ENCODE data around the gene KRTAP20-4.

The KRTAP20-4 gene

DNA sequence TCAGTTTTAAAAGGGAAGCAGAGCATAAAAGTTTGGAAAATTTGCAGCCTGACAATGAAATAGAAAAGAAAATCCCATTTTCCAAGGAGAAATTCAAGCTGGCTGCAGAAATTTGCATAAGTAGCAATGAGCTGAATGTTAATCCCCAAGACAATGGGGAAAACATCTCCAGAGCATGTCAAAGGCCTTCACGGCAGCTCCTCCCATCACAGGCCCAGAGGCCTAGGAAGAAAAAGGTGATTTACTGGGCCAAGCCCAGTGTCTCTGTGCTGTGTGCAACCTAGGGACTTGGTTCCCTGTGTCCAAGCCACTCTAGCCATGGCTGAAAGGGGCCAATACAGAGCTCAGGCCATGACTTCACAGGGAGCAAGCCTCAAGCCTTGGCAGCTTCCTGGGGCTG is 48.3 kb downstream of the KRTAP20-4 start:
- no peak for DNase-seq

Data from stimulated activated CD4-positive, alpha-beta T cell treated with anti-CD3 and anti-CD28 coated beads, Interleukin-15, amount 100 ng/mL, for 24 hours (primary cell).